Caco-2 (cell line): Measurements from ENCODE around the gene NDRG2. TPM values are rescaled to one million over a fixed set of nuclear protein-coding genes. Genes with fewer than 3 reads are reported as not detected.
"Not testable (repeated sequence)": the region's sequence is repeated elsewhere in the genome, so short reads cannot be mapped to it uniquely, and the experiment has no call there.

Experiments
- BruUV-seq: library from RNA; stranded (reverse); fragments of 400-500 nt; replicated peaks from 2 replicates; lab custom pipeline; 2021; lab: Mats Ljungman, UMichigan
- CTCF ChIA-PET: fragments of 300-600 bp; sonication (Branson Sonifier 250); formaldehyde crosslinking; loops from one replicate; lab custom pipeline; 2022; ENCODE audit warnings: antibody characterized with exemption; lab: Charles Lee
- POLR2A ChIA-PET: fragments of 300-600 bp; sonication (Branson Sonifier 250); formaldehyde crosslinking; loops from one replicate; lab custom pipeline; 2022; ENCODE audit warnings: antibody characterized with exemption; lab: Charles Lee
- DNase-seq, 2 experiments: peaks; one replicate each; pipeline versions ENCODE4 v3.0.0 to v3.0.0-alpha.2; 2020 to 2022
- H3K27me3 ChIP-seq: replicated peaks from 2 replicates; pipeline ENCODE4 v1.6.0; 2011; ENCODE audit warnings: low read length; ENCODE audit not compliant: control insufficient read depth, insufficient read depth
- H3K36me3 ChIP-seq: 2 replicates; pipeline ENCODE4 v1.5.1; 2011; ENCODE audit warnings: low read length; ENCODE audit not compliant: control insufficient read depth, insufficient read depth
- H3K4me1 ChIP-seq: fragments of 250-450 bp; sonication (Bioruptor Pico); 2 replicates; pipeline ENCODE4 v1.5.1; 2020; ENCODE audit warnings: mild to moderate bottlenecking
- H3K4me3 ChIP-seq: 2 replicates; pipeline ENCODE4 v1.5.1; 2011; ENCODE audit warnings: low read depth, mild to moderate bottlenecking, control low read depth, low read length
- H3K9me3 ChIP-seq: fragments of 250-450 bp; sonication (Bioruptor Pico); 2 replicates; pipeline ENCODE4 v1.5.1; 2020; ENCODE audit warnings: mild to moderate bottlenecking, moderate library complexity
- H3K27ac Mint-ChIP-seq: one replicate; pipeline ENCODE4 v1.8.0; 2022; ENCODE audit warnings: mixed read lengths; ENCODE audit not compliant: unreplicated experiment
- H3K27me3 Mint-ChIP-seq: one replicate; pipeline ENCODE4 v1.8.0; 2022; ENCODE audit warnings: mixed read lengths; ENCODE audit not compliant: insufficient read depth, unreplicated experiment
- H3K36me3 Mint-ChIP-seq: one replicate; pipeline ENCODE4 v1.8.0; 2022; ENCODE audit warnings: mild to moderate bottlenecking, mixed read lengths; ENCODE audit not compliant: insufficient read depth, unreplicated experiment
- H3K4me1 Mint-ChIP-seq: one replicate; pipeline ENCODE4 v1.8.0; 2022; ENCODE audit warnings: low read depth, mixed read lengths; ENCODE audit not compliant: unreplicated experiment
- H3K4me3 Mint-ChIP-seq: one replicate; pipeline ENCODE4 v1.8.0; 2022; ENCODE audit warnings: mild to moderate bottlenecking, moderate library complexity, mixed read lengths; ENCODE audit not compliant: unreplicated experiment
- H3K9me3 Mint-ChIP-seq: one replicate; pipeline ENCODE4 v1.8.0; 2022; ENCODE audit warnings: mixed read lengths; ENCODE audit not compliant: unreplicated experiment
- CTCF ChIP-seq, 2 experiments: fragments of 200-600 bp in 1 of 2; IDR thresholded peaks; 1 replicate in 1 of 2; 2 replicates in 1 of 2; pipeline versions ENCODE4 v1.5.1 to v1.8.0; 2011 to 2022; ENCODE audit warnings: antibody characterized with exemption in 1 of 2, control low read depth in 1 of 2, inconsistent platforms in 1 of 2, low read depth in 1 of 2, low read length in 1 of 2, mild to moderate bottlenecking in 1 of 2, moderate library complexity in 1 of 2; ENCODE audit not compliant: insufficient read depth in 1 of 2, severe bottlenecking in 1 of 2, unreplicated experiment in 1 of 2
- intact Hi-C: fragments of 100-400 bp; cut with micrococcal nuclease; formaldehyde crosslinking; loops from one replicate; pipeline ENCODE4 v1.10.0; 2022; ENCODE audit not compliant: unreplicated experiment
- total RNA-seq: library from RNA; stranded (reverse); gene quantifications from 2 replicates; pipeline ENCODE4 v1.2.3, GENCODE V29; 2022

Gene NDRG2
- total RNA-seq, 1 experiment from 2014 or later, result 17.7 TPM

GRCh38 chr14:21015312-21015711 is 9.5 kb downstream of the NDRG2 start:
- Histone ChIP-seq H3K9me3 (no peaks in the 10 kb centered on the region), H3K4me3 (no peak overlapping the region), H3K4me1 (peaks cover 8% of the 10 kb centered on the region), H3K27me3 (no peaks in the 10 kb centered on the region), H3K36me3 (no peaks in the 10 kb centered on the region)
- Mint-ChIP-seq H3K27me3 (no peaks in the 10 kb centered on the region), H3K9me3 (no peaks in the 10 kb centered on the region), H3K4me1 (peaks cover 7% of the 10 kb centered on the region), H3K4me3 (no peak overlapping the region), H3K36me3 (peaks cover 7% of the 10 kb centered on the region), H3K27ac (no peak overlapping the region)
- no TSS peak for BruUV-seq
- intact Hi-C loops, result loop anchor here (5.0 kb wide), 1 partner anchor 42 kb away; the partner anchor contains the start of gene RNASE8
- ChIA-PET POLR2A (interaction anchor here (0.7 to 1.6 kb wide), 2 partner anchors 24 to 55 kb away, joined by 4 to 12 read pairs; no protein-coding TSS in a partner anchor), CTCF (interaction anchor here (0.6 to 2.5 kb wide), 31 partner anchors 9 to 240 kb away, joined by 3 to 229 read pairs (median 6); partner anchors contain the start of genes ARHGEF40, NDRG2, RNASE13 and SLC39A2)
- no peak for TF ChIP-seq CTCF (IDR thresholded peaks at IDR 0.05; ENCODE audit: insufficient read depth in 1 of 2, low read depth in 1 of 2, low read length in 1 of 2, severe bottlenecking in 1 of 2, unreplicated experiment in 1 of 2)
- no peak for DNase-seq

GRCh38 chr14:21014761-21015190 is 10.1 kb downstream of the NDRG2 start:
- Histone ChIP-seq H3K4me1 (peaks cover 11% of the 10 kb centered on the region), H3K4me3 (no peak overlapping the region), H3K9me3 (no peaks in the 10 kb centered on the region), H3K36me3 (no peaks in the 10 kb centered on the region), H3K27me3 (no peaks in the 10 kb centered on the region)
- DNase-seq, result peak; percentile 82 to 90
- Mint-ChIP-seq H3K9me3 (no peaks in the 10 kb centered on the region), H3K27ac (no peak overlapping the region), H3K4me3 (no peak overlapping the region), H3K36me3 (peaks cover 7% of the 10 kb centered on the region), H3K27me3 (no peaks in the 10 kb centered on the region), H3K4me1 (peaks cover 7% of the 10 kb centered on the region)
- no TSS peak for BruUV-seq
- CTCF ChIA-PET, result interaction anchor here (0.6 to 2.5 kb wide), 35 partner anchors 9 to 307 kb away, joined by 3 to 229 read pairs (median 5); partner anchors contain the start of genes ARHGEF40, NDRG2, RNASE13 and SLC39A2
- TF ChIP-seq CTCF (IDR thresholded peaks at IDR 0.05; ENCODE audit: insufficient read depth in 1 of 2, low read depth in 1 of 2, low read length in 1 of 2, severe bottlenecking in 1 of 2, unreplicated experiment in 1 of 2), result peak; percentile 87 to 89
- intact Hi-C loops, result loop anchor here (1.0 to 5.0 kb wide), 4 partner anchors 26 to 90 kb away; partner anchors contain the start of gene RNASE8
- POLR2A ChIA-PET, result interaction anchor here (0.7 to 1.6 kb wide), 2 partner anchors 25 to 56 kb away, joined by 4 to 12 read pairs; no protein-coding TSS in a partner anchor

GRCh38 chr14:21011136-21011535 is 13.7 kb downstream of the NDRG2 start:
- no peaks in the 10 kb centered on the region for H3K36me3 ChIP-seq
- BruUV-seq, result no TSS peak
- no peak overlapping the region for H3K4me3 Mint-ChIP-seq
- H3K4me3 ChIP-seq, result no peak overlapping the region
- no peak for DNase-seq
- no peaks in the 10 kb centered on the region for H3K9me3 Mint-ChIP-seq
- peaks cover 17% of the 10 kb centered on the region for H3K4me1 ChIP-seq
- POLR2A ChIA-PET, result no interaction called here
- H3K9me3 ChIP-seq, result no peaks in the 10 kb centered on the region
- H3K27me3 ChIP-seq, result no peaks in the 10 kb centered on the region
- H3K4me1 Mint-ChIP-seq, result peaks cover 15% of the 10 kb centered on the region
- CTCF ChIA-PET, result interaction anchor here (0.5 to 2.5 kb wide), 2 partner anchors 29 to 54 kb away, joined by 3 to 11 read pairs; no protein-coding TSS in a partner anchor
- H3K27ac Mint-ChIP-seq, result no peak overlapping the region
- intact Hi-C loops, result no loop called here
- no peak for TF ChIP-seq CTCF (IDR thresholded peaks at IDR 0.05; ENCODE audit: insufficient read depth in 1 of 2, low read depth in 1 of 2, low read length in 1 of 2, severe bottlenecking in 1 of 2, unreplicated experiment in 1 of 2)
- no peaks in the 10 kb centered on the region for H3K27me3 Mint-ChIP-seq
- H3K36me3 Mint-ChIP-seq, result no peaks in the 10 kb centered on the region

- H3K4me1 ChIP-seq, result peaks cover 17% of the 10 kb centered on the region
- H3K4me3 ChIP-seq, BruUV-seq, DNase-seq, H3K27ac Mint-ChIP-seq, H3K4me3 Mint-ChIP-seq, H3K36me3 ChIP-seq, H3K27me3 Mint-ChIP-seq, intact Hi-C loops, H3K9me3 ChIP-seq, H3K36me3 Mint-ChIP-seq, POLR2A ChIA-PET, H3K27me3 ChIP-seq, H3K9me3 Mint-ChIP-seq: not testable (repeated sequence)
- CTCF ChIA-PET, result interaction anchor here (0.6 kb wide), 1 partner anchor 62 kb away, joined by 4 read pairs; no protein-coding TSS in a partner anchor
- H3K4me1 Mint-ChIP-seq, result peaks cover 10% of the 10 kb centered on the region
Observed at GRCh38 chr14:21009721-21010120, 15.1 kb downstream of the NDRG2 start.
